Thyroid gland (tissue), 4 donors: Measurements from ENCODE around the gene LPP.

Experiments
- POLR2A ChIP-seq, 2 donors: fragments of 450-650 bp; IDR thresholded peaks; one replicate each; pipeline ENCODE4 v1.6.1; 2017; ENCODE audit warnings: antibody characterized with exemption in 2 of 2, mild to moderate bottlenecking in 2 of 2, moderate library complexity in 1 of 2
- TF ChIP-seq, protein P1 (sequence below), 6 experiments: fragments of 200-600 bp in 3 of 6; fragments of 450-650 bp in 3 of 6; sonication (generic) in 3 of 6; IDR thresholded peaks; one replicate each; pipeline ENCODE4 v1.5.1; 2016 to 2019; ENCODE audit warnings: antibody characterized with exemption in 6 of 6, mild to moderate bottlenecking in 2 of 6, inconsistent platforms in 1 of 6, moderate library complexity in 1 of 6

DNA sequence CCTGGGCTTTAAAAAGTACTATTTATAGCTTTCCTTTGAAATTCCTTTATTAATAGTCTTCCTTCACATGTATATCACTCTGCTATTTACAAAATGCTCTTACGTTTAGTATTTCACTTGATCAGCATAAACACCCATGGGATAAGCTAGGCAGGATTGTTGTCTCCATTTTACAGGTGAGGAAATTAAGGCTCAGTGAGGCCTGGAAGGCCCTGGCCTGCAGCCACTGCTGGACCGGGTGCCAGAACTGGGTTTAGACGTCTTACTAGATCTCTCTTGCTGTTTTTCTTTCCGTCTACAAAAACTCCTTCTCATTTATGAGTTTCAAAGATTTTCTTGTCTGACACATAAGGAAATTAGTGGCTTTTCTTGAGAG lies 236.4 kb downstream of the LPP start:
- TF ChIP-seq POLR2A (IDR thresholded peaks at IDR 0.05), result no peak
- TF ChIP-seq, protein P1, sequence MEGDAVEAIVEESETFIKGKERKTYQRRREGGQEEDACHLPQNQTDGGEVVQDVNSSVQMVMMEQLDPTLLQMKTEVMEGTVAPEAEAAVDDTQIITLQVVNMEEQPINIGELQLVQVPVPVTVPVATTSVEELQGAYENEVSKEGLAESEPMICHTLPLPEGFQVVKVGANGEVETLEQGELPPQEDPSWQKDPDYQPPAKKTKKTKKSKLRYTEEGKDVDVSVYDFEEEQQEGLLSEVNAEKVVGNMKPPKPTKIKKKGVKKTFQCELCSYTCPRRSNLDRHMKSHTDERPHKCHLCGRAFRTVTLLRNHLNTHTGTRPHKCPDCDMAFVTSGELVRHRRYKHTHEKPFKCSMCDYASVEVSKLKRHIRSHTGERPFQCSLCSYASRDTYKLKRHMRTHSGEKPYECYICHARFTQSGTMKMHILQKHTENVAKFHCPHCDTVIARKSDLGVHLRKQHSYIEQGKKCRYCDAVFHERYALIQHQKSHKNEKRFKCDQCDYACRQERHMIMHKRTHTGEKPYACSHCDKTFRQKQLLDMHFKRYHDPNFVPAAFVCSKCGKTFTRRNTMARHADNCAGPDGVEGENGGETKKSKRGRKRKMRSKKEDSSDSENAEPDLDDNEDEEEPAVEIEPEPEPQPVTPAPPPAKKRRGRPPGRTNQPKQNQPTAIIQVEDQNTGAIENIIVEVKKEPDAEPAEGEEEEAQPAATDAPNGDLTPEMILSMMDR (IDR thresholded peaks at IDR 0.05), result no peak
